Panc1 (cell line): Measurements from ENCODE around the gene LRIT3. TPM values are rescaled to one million over a fixed set of nuclear protein-coding genes. Genes with fewer than 3 reads are reported as not detected.
"Not testable (repeated sequence)": the region's sequence is repeated elsewhere in the genome, so short reads cannot be mapped to it uniquely, and the experiment has no call there.

ENCODE experiments used
- ATAC-seq: fragments of 200-7000 bp; cut with Tn5 transposase; 2 replicates; pipeline ENCODE4 v1.9.1; 2020; ENCODE audit warnings: mild to moderate bottlenecking, moderate library complexity
- BruUV-seq: library from RNA; stranded (reverse); fragments of 400-500 nt; replicated peaks from 2 replicates; lab custom pipeline; 2021; lab: Mats Ljungman, UMichigan
- CTCF ChIA-PET: fragments of 300-600 bp; sonication (Branson Sonifier 250); formaldehyde crosslinking; loops from one replicate; lab custom pipeline; 2022; ENCODE audit warnings: antibody characterized with exemption; lab: Charles Lee
- POLR2A ChIA-PET: fragments of 300-600 bp; sonication (Branson Sonifier 250); formaldehyde crosslinking; loops from one replicate; lab custom pipeline; 2022; ENCODE audit warnings: antibody characterized with exemption; lab: Charles Lee
- DNase-seq: peaks from one replicate; pipeline ENCODE4 v3.0.0-alpha.2; 2010; ENCODE audit warnings: low read depth, low spot score
- H3K27ac ChIP-seq: 2 replicates; pipeline ENCODE4 v1.5.1; 2011; ENCODE audit warnings: mild to moderate bottlenecking, low read length, inconsistent platforms
- H3K27me3 ChIP-seq: fragments of 200-500 bp; sonication (Bioruptor generic); 2 replicates; pipeline ENCODE4 v1.6.0; 2014; ENCODE audit warnings: low read length, inconsistent platforms; ENCODE audit not compliant: control insufficient read depth, insufficient read depth
- H3K36me3 ChIP-seq: fragments of 200-500 bp; sonication (Bioruptor generic); 2 replicates; pipeline ENCODE4 v1.5.1; 2014; ENCODE audit warnings: inconsistent platforms, mild to moderate bottlenecking, low read length, moderate library complexity; ENCODE audit not compliant: control insufficient read depth, insufficient read depth
- H3K4me1 ChIP-seq: 2 replicates; pipeline ENCODE4 v1.5.1; 2011; ENCODE audit warnings: inconsistent platforms, mild to moderate bottlenecking, low read length, moderate library complexity; ENCODE audit not compliant: control insufficient read depth, insufficient read depth
- H3K4me3 ChIP-seq, 2 experiments: 2 replicates each; pipeline ENCODE4 v1.5.1; 2011 to 2012; ENCODE audit warnings: low read depth in 2 of 2, low read length in 2 of 2, mild to moderate bottlenecking in 2 of 2, inconsistent platforms in 1 of 2, moderate library complexity in 1 of 2
- H3K9me3 ChIP-seq: fragments of 200-500 bp; sonication (Bioruptor generic); 2 replicates; pipeline ENCODE4 v1.5.1; 2014; ENCODE audit warnings: low read depth, mild to moderate bottlenecking, inconsistent platforms, low read length, moderate library complexity; ENCODE audit not compliant: control insufficient read depth, insufficient read depth
- POLR2AphosphoS5 ChIP-seq: IDR thresholded peaks from 2 replicates; pipeline ENCODE4 v1.6.1; 2012; ENCODE audit warnings: mild to moderate bottlenecking, low read depth, low read length, moderate library complexity
- SIN3A ChIP-seq: IDR thresholded peaks from 2 replicates; pipeline ENCODE4 v1.6.1; 2012; ENCODE audit warnings: low read depth, mild to moderate bottlenecking, low read length, moderate library complexity, borderline replicate concordance; ENCODE audit not compliant: insufficient read depth
- TCF7L2 ChIP-seq: IDR thresholded peaks from 2 replicates; pipeline ENCODE4 v1.6.1; 2011; ENCODE audit warnings: mild to moderate bottlenecking, low read depth, low read length, inconsistent platforms
- in situ Hi-C: cut with HindIII; loops from 2 replicates; pipeline ENCODE4 v1.10.0; 2016; ENCODE audit warnings: low sequenced_read_pairs, low pct_unique_long_range_greater_than_20kb
- intact Hi-C: fragments of 100-400 bp; cut with micrococcal nuclease; formaldehyde crosslinking; loops from one replicate; pipeline ENCODE4 v1.10.0; 2022; ENCODE audit not compliant: unreplicated experiment
- total RNA-seq: library from RNA; stranded (reverse); gene quantifications from one replicate; pipeline ENCODE4 v1.2.1, GENCODE V29; 2021; ENCODE audit not compliant: unreplicated experiment
- TF ChIP-seq, protein P1 (sequence below): fragments of 450-650 bp; IDR thresholded peaks from 2 replicates; pipeline ENCODE4 v1.5.1; 2017; ENCODE audit warnings: mild to moderate bottlenecking
- TF ChIP-seq, protein P2 (sequence below), 2 experiments: IDR thresholded peaks; 2 replicates each; pipeline ENCODE4 v1.6.1; 2011 to 2012; ENCODE audit warnings: low read depth in 2 of 2, control low read depth in 1 of 2, low read length in 1 of 2, mild to moderate bottlenecking in 1 of 2, moderate library complexity in 1 of 2; ENCODE audit not compliant: insufficient read depth in 1 of 2

LRIT3 gene
- total RNA-seq, 1 experiment from 2014 or later, result 0.05 TPM

DNA sequence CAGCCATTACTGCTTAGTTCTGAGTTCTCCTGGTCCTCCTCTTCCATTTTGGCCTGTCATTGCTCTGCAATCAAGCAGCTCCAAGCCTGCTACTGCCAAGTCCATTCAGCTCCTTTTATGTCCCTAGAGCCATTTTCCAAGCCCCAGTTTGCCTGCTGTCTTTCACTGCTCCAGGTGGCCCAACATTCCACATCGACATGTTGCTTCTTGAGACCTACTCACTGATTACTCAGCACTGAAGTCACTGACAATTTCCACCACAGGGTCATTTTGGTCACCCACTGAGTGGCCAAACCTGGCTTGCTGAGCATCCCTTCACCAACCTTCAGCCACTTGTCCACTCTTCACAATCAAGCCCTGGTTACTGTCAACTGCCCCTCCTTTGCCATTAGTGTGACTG, 27.2 kb downstream of the LRIT3 start:
- no TSS peak for BruUV-seq

DNA sequence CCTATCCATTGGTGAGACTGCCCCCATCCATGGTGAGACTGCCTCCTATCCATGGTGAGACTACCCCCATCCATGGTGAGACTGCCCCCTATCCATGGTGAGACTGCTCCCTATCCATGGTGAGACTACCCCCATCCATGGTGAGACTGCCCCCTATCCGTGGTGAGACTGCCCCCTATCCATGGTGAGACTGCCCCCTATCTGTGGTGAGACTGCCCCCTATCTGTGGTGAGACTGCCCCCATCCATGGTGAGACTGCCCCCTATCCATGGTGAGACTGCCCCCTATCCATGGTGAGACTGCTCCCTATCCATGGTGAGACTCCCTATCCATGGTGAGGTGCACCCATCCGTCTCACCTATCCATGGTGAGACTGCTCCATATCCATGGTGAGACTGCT, 27.6 kb downstream of the LRIT3 start:
- in situ Hi-C loops, H3K4me3 ChIP-seq, POLR2A ChIA-PET, H3K9me3 ChIP-seq, intact Hi-C loops, BruUV-seq, H3K4me1 ChIP-seq, H3K36me3 ChIP-seq, CTCF ChIA-PET, ATAC-seq, H3K27me3 ChIP-seq, H3K27ac ChIP-seq, DNase-seq: not testable (repeated sequence)

More for the DNA sequence above, 27.2 kb downstream of the LRIT3 start:
- ChIA-PET CTCF (no interaction called here), POLR2A (no interaction called here)
- Histone ChIP-seq H3K36me3 (no peaks in the 10 kb centered on the region), H3K4me3 (no peak overlapping the region), H3K27me3 (no peaks in the 10 kb centered on the region), H3K9me3 (no peaks in the 10 kb centered on the region), H3K27ac (no peak overlapping the region), H3K4me1 (no peaks in the 10 kb centered on the region)
- ATAC-seq (no peak), DNase-seq (no peak)
- in situ Hi-C loops (no loop called here), intact Hi-C loops (no loop called here)
- TF ChIP-seq, protein P1, sequence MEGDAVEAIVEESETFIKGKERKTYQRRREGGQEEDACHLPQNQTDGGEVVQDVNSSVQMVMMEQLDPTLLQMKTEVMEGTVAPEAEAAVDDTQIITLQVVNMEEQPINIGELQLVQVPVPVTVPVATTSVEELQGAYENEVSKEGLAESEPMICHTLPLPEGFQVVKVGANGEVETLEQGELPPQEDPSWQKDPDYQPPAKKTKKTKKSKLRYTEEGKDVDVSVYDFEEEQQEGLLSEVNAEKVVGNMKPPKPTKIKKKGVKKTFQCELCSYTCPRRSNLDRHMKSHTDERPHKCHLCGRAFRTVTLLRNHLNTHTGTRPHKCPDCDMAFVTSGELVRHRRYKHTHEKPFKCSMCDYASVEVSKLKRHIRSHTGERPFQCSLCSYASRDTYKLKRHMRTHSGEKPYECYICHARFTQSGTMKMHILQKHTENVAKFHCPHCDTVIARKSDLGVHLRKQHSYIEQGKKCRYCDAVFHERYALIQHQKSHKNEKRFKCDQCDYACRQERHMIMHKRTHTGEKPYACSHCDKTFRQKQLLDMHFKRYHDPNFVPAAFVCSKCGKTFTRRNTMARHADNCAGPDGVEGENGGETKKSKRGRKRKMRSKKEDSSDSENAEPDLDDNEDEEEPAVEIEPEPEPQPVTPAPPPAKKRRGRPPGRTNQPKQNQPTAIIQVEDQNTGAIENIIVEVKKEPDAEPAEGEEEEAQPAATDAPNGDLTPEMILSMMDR, result no peak
- TF ChIP-seq, protein P2, sequence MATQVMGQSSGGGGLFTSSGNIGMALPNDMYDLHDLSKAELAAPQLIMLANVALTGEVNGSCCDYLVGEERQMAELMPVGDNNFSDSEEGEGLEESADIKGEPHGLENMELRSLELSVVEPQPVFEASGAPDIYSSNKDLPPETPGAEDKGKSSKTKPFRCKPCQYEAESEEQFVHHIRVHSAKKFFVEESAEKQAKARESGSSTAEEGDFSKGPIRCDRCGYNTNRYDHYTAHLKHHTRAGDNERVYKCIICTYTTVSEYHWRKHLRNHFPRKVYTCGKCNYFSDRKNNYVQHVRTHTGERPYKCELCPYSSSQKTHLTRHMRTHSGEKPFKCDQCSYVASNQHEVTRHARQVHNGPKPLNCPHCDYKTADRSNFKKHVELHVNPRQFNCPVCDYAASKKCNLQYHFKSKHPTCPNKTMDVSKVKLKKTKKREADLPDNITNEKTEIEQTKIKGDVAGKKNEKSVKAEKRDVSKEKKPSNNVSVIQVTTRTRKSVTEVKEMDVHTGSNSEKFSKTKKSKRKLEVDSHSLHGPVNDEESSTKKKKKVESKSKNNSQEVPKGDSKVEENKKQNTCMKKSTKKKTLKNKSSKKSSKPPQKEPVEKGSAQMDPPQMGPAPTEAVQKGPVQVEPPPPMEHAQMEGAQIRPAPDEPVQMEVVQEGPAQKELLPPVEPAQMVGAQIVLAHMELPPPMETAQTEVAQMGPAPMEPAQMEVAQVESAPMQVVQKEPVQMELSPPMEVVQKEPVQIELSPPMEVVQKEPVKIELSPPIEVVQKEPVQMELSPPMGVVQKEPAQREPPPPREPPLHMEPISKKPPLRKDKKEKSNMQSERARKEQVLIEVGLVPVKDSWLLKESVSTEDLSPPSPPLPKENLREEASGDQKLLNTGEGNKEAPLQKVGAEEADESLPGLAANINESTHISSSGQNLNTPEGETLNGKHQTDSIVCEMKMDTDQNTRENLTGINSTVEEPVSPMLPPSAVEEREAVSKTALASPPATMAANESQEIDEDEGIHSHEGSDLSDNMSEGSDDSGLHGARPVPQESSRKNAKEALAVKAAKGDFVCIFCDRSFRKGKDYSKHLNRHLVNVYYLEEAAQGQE (IDR thresholded peaks at IDR 0.05; ENCODE audit: insufficient read depth in 1 of 2, low read depth in 2 of 2, low read length in 1 of 2), result no peak
- TF ChIP-seq POLR2AphosphoS5, result no peak
- TF ChIP-seq SIN3A, result no peak
- TF ChIP-seq TCF7L2, result no peak

DNA sequence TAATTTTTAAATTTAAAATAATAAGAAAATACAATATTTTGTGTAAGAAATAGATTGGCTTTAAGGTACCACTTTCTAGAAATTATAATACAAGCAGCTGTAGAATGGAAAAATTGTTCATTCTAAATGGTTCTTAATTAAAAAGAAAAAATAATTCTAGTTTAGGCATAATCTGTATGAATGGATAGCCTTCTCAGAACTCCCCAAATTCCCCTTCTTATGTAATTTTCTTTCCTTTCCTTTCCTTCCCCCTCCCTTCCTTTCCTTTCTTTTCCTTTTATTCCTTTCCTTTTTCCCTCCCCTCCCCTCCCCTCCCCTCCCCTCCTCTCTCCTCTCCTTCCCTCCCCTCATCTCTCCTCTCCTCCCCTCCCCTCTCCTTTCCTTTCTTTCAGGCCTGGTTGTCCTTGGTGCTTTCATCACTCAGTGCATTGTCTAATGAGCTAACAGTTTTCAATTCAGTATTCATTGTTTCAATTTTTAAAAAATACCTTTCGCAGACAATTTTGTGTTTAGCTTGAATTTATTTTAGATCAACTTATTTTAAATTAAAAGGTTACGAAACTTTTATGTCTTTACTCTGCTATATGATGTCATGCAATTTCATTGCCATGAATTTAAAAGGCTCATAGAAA, 28.8 kb downstream of the LRIT3 start:
- in situ Hi-C loops, result no loop called here
- no peaks in the 10 kb centered on the region for H3K9me3 ChIP-seq
- no peaks in the 10 kb centered on the region for H3K36me3 ChIP-seq
- no peaks in the 10 kb centered on the region for H3K27me3 ChIP-seq
- ATAC-seq (no peak), DNase-seq (no peak)
- intact Hi-C loops, result no loop called here
- ChIA-PET POLR2A (no interaction called here), CTCF (no interaction called here)
- no peak overlapping the region for H3K27ac ChIP-seq
- BruUV-seq, result no TSS peak
- no peaks in the 10 kb centered on the region for H3K4me1 ChIP-seq
- TF ChIP-seq, protein P1, result no peak
- TF ChIP-seq TCF7L2 (no peak), SIN3A (no peak), POLR2AphosphoS5 (no peak)
- TF ChIP-seq, protein P2 (IDR thresholded peaks at IDR 0.05; ENCODE audit: insufficient read depth in 1 of 2, low read depth in 2 of 2, low read length in 1 of 2), result no peak
- no peak overlapping the region for H3K4me3 ChIP-seq
